Uterus (tissue), 2 donors: Measurements from ENCODE around the gene GPR137.

ENCODE experiments used
- POLR2A ChIP-seq, 2 donors: fragments of 450-650 bp; IDR thresholded peaks; one replicate each; pipeline ENCODE4 v1.6.1; 2016; ENCODE audit warnings: antibody characterized with exemption in 2 of 2, mild to moderate bottlenecking in 1 of 2, moderate library complexity in 1 of 2
- TF ChIP-seq, protein P1 (sequence below), 4 experiments: fragments of 200-600 bp in 2 of 4; fragments of 450-650 bp in 2 of 4; sonication (generic) in 2 of 4; IDR thresholded peaks; one replicate each; pipeline ENCODE4 v1.5.1; 2016 to 2019; ENCODE audit warnings: antibody characterized with exemption in 4 of 4, mild to moderate bottlenecking in 2 of 4, moderate library complexity in 1 of 4

DNA sequence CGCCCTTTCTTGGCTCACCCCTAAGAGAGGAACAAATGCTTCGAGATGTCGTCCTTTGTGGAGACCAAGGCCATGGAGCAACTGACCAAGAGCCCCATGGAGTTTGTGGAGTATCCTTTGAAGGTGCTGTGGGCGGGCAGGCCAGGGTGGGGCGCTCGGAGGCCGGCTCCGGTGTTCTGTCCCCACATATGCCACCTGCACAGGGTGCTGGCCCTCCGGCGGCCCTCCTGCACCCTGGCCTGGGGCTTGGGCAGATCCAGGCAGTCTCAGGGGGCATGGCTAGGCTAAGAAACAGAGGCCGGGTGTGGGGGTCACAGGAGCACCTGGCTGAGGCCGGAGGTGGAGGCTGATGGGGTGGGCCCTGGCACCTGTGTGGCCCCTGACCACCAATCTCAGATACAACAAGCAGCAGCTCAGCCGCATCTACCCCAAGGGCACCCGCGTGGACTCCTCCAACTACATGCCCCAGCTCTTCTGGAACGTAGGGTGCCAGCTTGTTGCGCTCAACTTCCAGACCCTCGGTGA is 24.0 kb upstream of the GPR137 start:
- TF ChIP-seq, protein P1, sequence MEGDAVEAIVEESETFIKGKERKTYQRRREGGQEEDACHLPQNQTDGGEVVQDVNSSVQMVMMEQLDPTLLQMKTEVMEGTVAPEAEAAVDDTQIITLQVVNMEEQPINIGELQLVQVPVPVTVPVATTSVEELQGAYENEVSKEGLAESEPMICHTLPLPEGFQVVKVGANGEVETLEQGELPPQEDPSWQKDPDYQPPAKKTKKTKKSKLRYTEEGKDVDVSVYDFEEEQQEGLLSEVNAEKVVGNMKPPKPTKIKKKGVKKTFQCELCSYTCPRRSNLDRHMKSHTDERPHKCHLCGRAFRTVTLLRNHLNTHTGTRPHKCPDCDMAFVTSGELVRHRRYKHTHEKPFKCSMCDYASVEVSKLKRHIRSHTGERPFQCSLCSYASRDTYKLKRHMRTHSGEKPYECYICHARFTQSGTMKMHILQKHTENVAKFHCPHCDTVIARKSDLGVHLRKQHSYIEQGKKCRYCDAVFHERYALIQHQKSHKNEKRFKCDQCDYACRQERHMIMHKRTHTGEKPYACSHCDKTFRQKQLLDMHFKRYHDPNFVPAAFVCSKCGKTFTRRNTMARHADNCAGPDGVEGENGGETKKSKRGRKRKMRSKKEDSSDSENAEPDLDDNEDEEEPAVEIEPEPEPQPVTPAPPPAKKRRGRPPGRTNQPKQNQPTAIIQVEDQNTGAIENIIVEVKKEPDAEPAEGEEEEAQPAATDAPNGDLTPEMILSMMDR (IDR thresholded peaks at IDR 0.05), result no peak
- TF ChIP-seq POLR2A (IDR thresholded peaks at IDR 0.05), result no peak
